Esophagus squamous epithelium (tissue), 4 donors: ENCODE measurements around the gene TEX51.

Experiments used
- POLR2A ChIP-seq, 4 donors: fragments of 450-650 bp; IDR thresholded peaks; one replicate each; pipeline ENCODE4 v1.6.1; 2017; ENCODE audit warnings: antibody characterized with exemption in 4 of 4, mild to moderate bottlenecking in 4 of 4, moderate library complexity in 3 of 4
- TF ChIP-seq, protein P1 (sequence below), 6 experiments: fragments of 450-650 bp in 4 of 6; fragments of 200-600 bp in 2 of 6; sonication (generic) in 2 of 6; IDR thresholded peaks; one replicate each; pipeline ENCODE4 v1.5.1; 2016 to 2019; ENCODE audit warnings: antibody characterized with exemption in 6 of 6, mild to moderate bottlenecking in 4 of 6, moderate library complexity in 4 of 6

- TF ChIP-seq, protein P1, sequence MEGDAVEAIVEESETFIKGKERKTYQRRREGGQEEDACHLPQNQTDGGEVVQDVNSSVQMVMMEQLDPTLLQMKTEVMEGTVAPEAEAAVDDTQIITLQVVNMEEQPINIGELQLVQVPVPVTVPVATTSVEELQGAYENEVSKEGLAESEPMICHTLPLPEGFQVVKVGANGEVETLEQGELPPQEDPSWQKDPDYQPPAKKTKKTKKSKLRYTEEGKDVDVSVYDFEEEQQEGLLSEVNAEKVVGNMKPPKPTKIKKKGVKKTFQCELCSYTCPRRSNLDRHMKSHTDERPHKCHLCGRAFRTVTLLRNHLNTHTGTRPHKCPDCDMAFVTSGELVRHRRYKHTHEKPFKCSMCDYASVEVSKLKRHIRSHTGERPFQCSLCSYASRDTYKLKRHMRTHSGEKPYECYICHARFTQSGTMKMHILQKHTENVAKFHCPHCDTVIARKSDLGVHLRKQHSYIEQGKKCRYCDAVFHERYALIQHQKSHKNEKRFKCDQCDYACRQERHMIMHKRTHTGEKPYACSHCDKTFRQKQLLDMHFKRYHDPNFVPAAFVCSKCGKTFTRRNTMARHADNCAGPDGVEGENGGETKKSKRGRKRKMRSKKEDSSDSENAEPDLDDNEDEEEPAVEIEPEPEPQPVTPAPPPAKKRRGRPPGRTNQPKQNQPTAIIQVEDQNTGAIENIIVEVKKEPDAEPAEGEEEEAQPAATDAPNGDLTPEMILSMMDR (IDR thresholded peaks at IDR 0.05), result no peak
- TF ChIP-seq POLR2A (IDR thresholded peaks at IDR 0.05), result no peak
These were observed 2.1 kb downstream of the TEX51 start for GRCh38 chr2:126900646-126901319.
